ENCODE results near the gene ABCA5.
"Not testable (repeated sequence)": the region's sequence is repeated elsewhere in the genome, so short reads cannot be mapped to it uniquely, and the experiment has no call there.

ABCA5 gene

DNA sequence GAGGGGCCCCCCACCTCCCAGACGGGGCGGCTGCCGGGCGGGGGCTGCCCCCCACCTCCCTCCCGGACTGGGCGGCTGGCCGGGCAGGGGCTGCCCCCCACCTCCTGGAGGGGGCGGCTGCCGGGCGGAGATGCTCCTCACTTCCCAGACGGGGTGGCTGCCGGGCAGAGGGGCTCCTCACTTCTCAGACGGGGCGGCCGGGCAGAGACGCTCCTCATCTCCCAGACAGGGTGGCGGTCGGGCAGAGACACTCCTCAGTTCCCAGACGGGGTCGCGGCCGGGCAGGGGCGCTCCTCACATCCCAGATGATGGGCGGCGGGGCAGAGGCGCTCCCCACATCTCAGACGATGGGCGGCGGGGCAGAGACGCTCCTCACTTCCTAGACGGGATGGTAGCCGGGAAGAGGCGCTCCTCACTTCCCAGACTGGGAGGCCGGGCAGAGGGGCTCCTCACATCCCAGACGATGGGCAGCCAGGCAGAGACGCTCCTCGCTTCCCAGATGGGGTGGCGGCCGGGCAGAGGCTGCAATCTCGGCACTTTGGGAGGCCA lies 130.8 kb downstream of the ABCA5 start:
- not testable (repeated sequence) for DNase-seq

Measured in activated T-cell treated with anti-CD3 and anti-CD28 coated beads, Interleukin-2, amount 50 U/mL, for 48 hours (primary cell).